ENCODE data around the gene NUTM2G.
"Not testable (repeated sequence)": the region's sequence is repeated elsewhere in the genome, so short reads cannot be mapped to it uniquely, and the experiment has no call there.

NUTM2G gene

GRCh38 chr9:96949346-96949745 lies 20.7 kb downstream of the NUTM2G start:
- not testable (repeated sequence) for DNase-seq (ENCODE audit: low read depth in 2 of 2)

- not testable (repeated sequence) for DNase-seq (ENCODE audit: low read depth in 2 of 2)
Measured at GRCh38 chr9:96950539-96950938, 21.9 kb downstream of the NUTM2G start.

- DNase-seq (ENCODE audit: low read depth in 2 of 2): not testable (repeated sequence)
Measured at GRCh38 chr9:96967591-96967990, 38.9 kb downstream of the NUTM2G start.

- DNase-seq (ENCODE audit: low read depth in 2 of 2): not testable (repeated sequence)
Measured at GRCh38 chr9:96972552-96972951, 43.9 kb downstream of the NUTM2G start.

GRCh38 chr9:96974037-96974436 lies 45.4 kb downstream of the NUTM2G start:
- not testable (repeated sequence) for DNase-seq (ENCODE audit: low read depth in 2 of 2)

GRCh38 chr9:96983496-96984122 lies 55.0 kb downstream of the NUTM2G start:
- DNase-seq (ENCODE audit: low read depth in 2 of 2): not testable (repeated sequence)

- not testable (repeated sequence) for DNase-seq (ENCODE audit: low read depth in 2 of 2)
Measured at GRCh38 chr9:96984139-96984538, 55.5 kb downstream of the NUTM2G start.

- not testable (repeated sequence) for DNase-seq (ENCODE audit: low read depth in 2 of 2)
Measured at GRCh38 chr9:96984887-96985286, 56.2 kb downstream of the NUTM2G start.
